GM19043 (cell line): ENCODE results near the gene IMMT.

Experiments used
- ATAC-seq: cut with Tn5 transposase; IDR thresholded peaks from one replicate; pipeline ENCODE4 v1.9.1; 2021; ENCODE audit warnings: low read depth; ENCODE audit not compliant: unreplicated experiment

The IMMT gene

GRCh38 chr2:86147793-86148192, 47.5 kb downstream of the IMMT start:
- no peak for ATAC-seq

- no peak for ATAC-seq
These were observed 51.2 kb downstream of the IMMT start for GRCh38 chr2:86143926-86144685.

GRCh38 chr2:86143307-86143706, 52.0 kb downstream of the IMMT start:
- no peak for ATAC-seq

GRCh38 chr2:86142436-86143257, 52.6 kb downstream of the IMMT start:
- no peak for ATAC-seq

- no peak for ATAC-seq
These were observed 54.3 kb downstream of the IMMT start for GRCh38 chr2:86140969-86141392.

GRCh38 chr2:86139981-86140380, 55.3 kb downstream of the IMMT start:
- no peak for ATAC-seq

- no peak for ATAC-seq
These were observed 56.3 kb downstream of the IMMT start for GRCh38 chr2:86138736-86139625.

- ATAC-seq = no peak
These were observed 59.1 kb downstream of the IMMT start for GRCh38 chr2:86136141-86136540.

- ATAC-seq = no peak
These were observed 59.6 kb downstream of the IMMT start for GRCh38 chr2:86135653-86136052.

GRCh38 chr2:86134709-86135108, 60.6 kb downstream of the IMMT start:
- no peak for ATAC-seq

- no peak for ATAC-seq
These were observed 70.6 kb downstream of the IMMT start for GRCh38 chr2:86124683-86125082.

GRCh38 chr2:86123328-86123925, 71.8 kb downstream of the IMMT start:
- no peak for ATAC-seq

GRCh38 chr2:86118130-86118529, 77.1 kb downstream of the IMMT start:
- no peak for ATAC-seq

GRCh38 chr2:86107031-86107430, 88.2 kb downstream of the IMMT start:
- no peak for ATAC-seq

- peak; percentile 84 for ATAC-seq
These were observed 89.0 kb downstream of the IMMT start, which contains the start of gene PTCD3 for GRCh38 chr2:86105969-86106945. Gene PTCD3, plus strand, starts transcription at chr2:86106235. Its CDS starts 13 bp downstream, at chr2:86106248.

GRCh38 chr2:86105252-86105968, 89.9 kb downstream of the IMMT start, which contains the start of gene POLR1A:
Gene POLR1A, minus strand, starts transcription at chr2:86105886. Its CDS starts 110 bp downstream, at chr2:86105776.
- peak; percentile 63 for ATAC-seq

- ATAC-seq = no peak
These were observed 93.1 kb downstream of the IMMT start for GRCh38 chr2:86102157-86102556.

GRCh38 chr2:86097913-86098312, 97.3 kb downstream of the IMMT start:
- no peak for ATAC-seq
